ENCODE data around the gene FBXL14. TPM values are rescaled to one million over a fixed set of nuclear protein-coding genes. Genes with fewer than 3 reads are reported as not detected.

FBXL14 gene
- polyA plus RNA-seq, 1 of the 3 experiments (the other 2 are of a cell fraction) = 11.3 TPM

GRCh38 chr12:1573960-1574864 is 20.2 kb downstream of the FBXL14 start:
- Histone ChIP-seq H3K79me2 (ENCODE audit: insufficient read depth) (peaks cover 97% of the 10 kb centered on the region), H3K27me3 (ENCODE audit: insufficient read depth) (no peaks in the 10 kb centered on the region), H3K9me3 (no peaks in the 10 kb centered on the region), H4K20me1 (ENCODE audit: insufficient read depth) (peaks cover 14% of the 10 kb centered on the region; the same call in 1 of the 2 replicates), H3K4me1 (ENCODE audit: control insufficient read depth in 1 of 2, insufficient read depth in 2 of 2, low read depth in 1 of 2, low read length in 1 of 2) (peaks cover 21 to 25% of the 10 kb centered on the region in 2 experiments; a peak in 3 of 4 replicates), H2AFZ (ENCODE audit: low read depth) (no peak overlapping the region), H3F3A (replicated peaks; ENCODE audit: insufficient read depth) (peaks cover 33% of the 10 kb centered on the region), H3K4me2 (0 out of 2 replicates have a peak overlapping the region, but pooled peaks have one; percentile 77), H3K27ac (ENCODE audit: low read depth in 2 of 2, low read length in 1 of 2) (peak overlapping the region in 1 of 2 experiments; percentile 66; a peak in 1 of 4 replicates), H3K9ac (no peak overlapping the region), H3K4me3 (ENCODE audit: low read depth in 2 of 2, low read length in 1 of 2) (no peak overlapping the region), H3K9me2 (no peaks in the 10 kb centered on the region), H3K36me3 (replicated peaks in 1 of 2; ENCODE audit: control insufficient read depth in 1 of 2, insufficient read depth in 2 of 2, low read length in 1 of 2) (no peaks in the 10 kb centered on the region)
- DNase-seq = peak; percentile 40
- WGBS (ENCODE audit: low lambda C conversion rate) = 83% methylated on average over 15 of the region's 15 CpGs
- POLR2A ChIA-PET = no interaction called here
- TF ChIP-seq USF2 (IDR thresholded peaks at IDR 0.05; ENCODE audit: borderline replicate concordance, low read depth, low read length) = no peak
- no peak for TF ChIP-seq PBX3 (IDR thresholded peaks at IDR 0.05)
- no peak for TF ChIP-seq FOXM1 (IDR thresholded peaks at IDR 0.05; ENCODE audit: low read depth)
- CTCF ChIA-PET = interaction anchor here (1.1 to 12.2 kb wide), 5 partner anchors 9 to 625 kb away, joined by 4 to 268 read pairs (median 5); partner anchors contain the start of gene RAD52

GRCh38 chr12:1572731-1573130 is 21.6 kb downstream of the FBXL14 start:
- peaks cover 24% of the 10 kb centered on the region for H3F3A ChIP-seq (replicated peaks; ENCODE audit: insufficient read depth)
- H2AFZ ChIP-seq (ENCODE audit: low read depth) = no peak overlapping the region
- H3K9ac ChIP-seq = no peak overlapping the region
- H3K27ac ChIP-seq (ENCODE audit: low read depth in 2 of 2, low read length in 1 of 2) = no peak overlapping the region
- no peaks in the 10 kb centered on the region for H3K36me3 ChIP-seq (replicated peaks in 1 of 2; ENCODE audit: control insufficient read depth in 1 of 2, insufficient read depth in 2 of 2, low read length in 1 of 2)
- 77% methylated on average over 5 of the region's 5 CpGs for WGBS (ENCODE audit: low lambda C conversion rate)
- DNase-seq = no peak
- no peaks in the 10 kb centered on the region for H3K9me2 ChIP-seq
- TF ChIP-seq FOXJ3 (CRISPR knock-in tag; IDR thresholded peaks at IDR 0.05) (no peak), JUND (IDR thresholded peaks at IDR 0.05) (no peak), RXRA (IDR thresholded peaks at IDR 0.05; ENCODE audit: borderline replicate concordance, low read depth) (no peak), IRF3 (IDR thresholded peaks at IDR 0.05; ENCODE audit: low read depth, low read length) (no peak), MEF2A (IDR thresholded peaks at IDR 0.05; ENCODE audit: borderline replicate concordance, low read depth) (no peak), GABPA (IDR thresholded peaks at IDR 0.05; ENCODE audit: low read depth) (no peak)
- H4K20me1 ChIP-seq (ENCODE audit: insufficient read depth) = peaks cover 20% of the 10 kb centered on the region; the same call in 1 of the 2 replicates
- no peak overlapping the region for H3K4me2 ChIP-seq
- peaks cover 21 to 25% of the 10 kb centered on the region in 2 experiments; a peak in 3 of 4 replicates for H3K4me1 ChIP-seq (ENCODE audit: control insufficient read depth in 1 of 2, insufficient read depth in 2 of 2, low read depth in 1 of 2, low read length in 1 of 2)
- peaks cover 97% of the 10 kb centered on the region for H3K79me2 ChIP-seq (ENCODE audit: insufficient read depth)
- H3K9me3 ChIP-seq = no peaks in the 10 kb centered on the region
- ChIA-PET POLR2A (no interaction called here), CTCF (interaction anchor here (12.2 kb wide), 1 partner anchor 455 kb away, joined by 268 read pairs; no protein-coding TSS in a partner anchor)
- H3K4me3 ChIP-seq (ENCODE audit: low read depth in 2 of 2, low read length in 1 of 2) = no peak overlapping the region
- H3K27me3 ChIP-seq (ENCODE audit: insufficient read depth) = no peaks in the 10 kb centered on the region
